DMS53 treated with DMSO at 0.1 percent for 48 hours (cell line): Measurements from ENCODE around the gene GRIP1.
A peak's percentile ranks its signal among the peaks of the same experiment; 100 is the strongest.

ENCODE experiments used
- DNase-seq: peaks from one replicate; lab custom pipeline; 2025; ENCODE audit not compliant: unreplicated experiment; lab: John Stamatoyannopoulos, UW

GRIP1 gene

DNA sequence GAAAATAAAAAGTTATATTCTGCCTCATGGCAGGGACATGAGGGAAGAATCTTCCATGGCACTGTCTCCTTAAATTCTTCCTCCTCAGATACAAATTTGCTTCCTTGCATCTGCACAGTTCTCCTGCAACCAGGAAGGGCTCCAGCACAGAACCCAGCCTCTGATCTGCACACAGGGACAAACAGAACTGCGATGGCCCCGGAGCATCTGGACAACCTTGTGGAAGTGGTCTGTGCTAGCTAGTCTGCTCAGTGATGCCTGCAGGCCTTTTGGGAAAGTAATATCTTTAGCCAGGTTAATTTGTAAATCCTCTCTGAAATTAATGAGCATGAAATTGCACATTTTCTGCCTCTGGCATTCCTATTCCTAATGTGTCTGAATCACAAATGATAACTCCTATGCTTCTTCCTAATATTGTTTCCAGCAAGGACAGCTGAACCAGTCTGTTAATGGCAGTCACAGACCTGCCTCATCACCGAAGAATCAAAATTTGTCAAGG is 74.8 kb downstream of the GRIP1 start:
- DNase-seq: no peak

DNA sequence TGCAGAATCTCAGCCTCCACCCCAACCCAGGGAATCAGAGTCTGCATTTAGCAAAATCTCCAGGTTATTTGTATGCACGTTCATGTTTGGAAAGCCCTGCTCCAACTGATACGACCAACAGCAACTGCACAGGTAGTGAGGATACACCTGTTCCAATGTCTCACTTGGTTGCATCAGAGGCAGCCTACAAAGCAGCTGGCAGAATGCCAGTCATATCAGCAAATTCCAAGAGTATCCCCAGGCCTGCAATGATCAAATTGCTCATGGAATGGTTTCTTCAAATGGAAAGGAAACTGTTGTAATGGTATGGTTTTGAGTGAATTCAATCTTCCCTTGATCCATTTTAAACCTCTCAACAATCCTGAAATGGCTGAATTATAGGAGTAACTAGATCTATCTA is 75.4 kb downstream of the GRIP1 start:
- DNase-seq: peak; percentile 64

DNA sequence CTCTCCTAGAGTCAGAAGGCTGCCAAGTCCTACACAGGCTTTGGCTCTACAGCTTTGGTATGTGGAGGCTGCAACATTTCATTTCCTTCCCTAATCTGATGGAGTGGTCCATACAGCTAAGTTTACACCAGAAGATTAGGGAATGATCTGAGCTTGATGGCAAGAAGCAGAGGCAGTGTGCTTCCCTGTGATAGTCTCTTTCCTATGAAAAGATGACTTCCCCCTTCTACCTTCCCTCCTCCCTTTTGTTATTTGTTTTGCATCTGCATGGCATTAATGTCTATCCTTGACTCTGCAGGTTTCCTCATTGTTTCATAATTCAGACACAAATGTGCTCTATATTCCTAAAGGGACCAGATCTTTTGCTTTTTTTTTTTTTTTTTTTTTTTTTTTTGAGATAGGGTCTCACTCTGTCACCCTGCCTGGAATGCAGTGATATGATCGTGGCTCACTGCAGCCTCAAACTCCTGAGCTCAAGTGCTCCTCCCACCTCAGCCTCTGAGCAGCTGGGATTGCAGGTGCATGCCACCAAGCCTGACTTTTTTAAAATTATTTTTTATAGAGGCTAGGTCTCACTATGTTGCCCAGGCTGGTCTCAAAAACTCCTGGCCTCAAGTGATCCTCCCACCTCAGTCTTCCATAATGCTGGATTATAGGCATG is 76.3 kb downstream of the GRIP1 start:
- no peak for DNase-seq

DNA sequence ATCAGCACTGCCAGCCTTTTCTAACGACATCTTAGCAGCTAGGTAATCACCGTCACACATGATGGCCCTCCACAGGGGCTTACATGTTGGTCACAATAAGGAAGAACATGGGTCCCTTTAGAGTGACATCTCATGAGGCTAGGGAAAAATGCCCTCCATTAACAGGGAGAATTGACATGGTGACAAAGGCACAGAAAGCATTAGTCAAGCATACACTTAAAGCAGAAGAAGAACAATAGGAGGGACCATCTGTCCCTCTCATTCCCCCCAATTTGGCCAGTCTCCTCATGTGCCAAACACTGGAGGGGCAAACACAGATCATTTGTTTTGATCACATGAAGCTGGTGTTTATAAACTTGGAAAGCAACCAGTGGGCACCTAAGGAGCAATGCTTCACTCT is 78.0 kb downstream of the GRIP1 start:
- no peak for DNase-seq

DNA sequence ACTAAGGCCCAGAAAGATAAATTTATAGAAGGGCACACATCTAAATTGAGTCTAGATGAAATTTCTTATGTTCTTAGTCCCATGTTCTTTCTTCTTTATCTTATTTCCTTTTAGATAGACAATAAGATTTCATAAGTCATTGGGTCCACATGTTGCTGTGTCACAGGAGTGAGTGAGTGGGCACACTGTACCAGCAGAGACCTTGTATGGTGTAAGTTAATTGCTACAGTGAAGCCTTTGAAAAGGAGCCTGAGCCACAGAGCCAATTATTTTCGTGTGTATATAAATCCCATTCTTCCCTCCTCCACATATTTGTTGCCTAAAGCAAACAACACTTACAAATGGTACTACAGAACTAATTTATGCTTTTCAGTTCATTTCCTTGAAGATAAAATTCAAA is 79.1 kb downstream of the GRIP1 start:
- no peak for DNase-seq

DNA sequence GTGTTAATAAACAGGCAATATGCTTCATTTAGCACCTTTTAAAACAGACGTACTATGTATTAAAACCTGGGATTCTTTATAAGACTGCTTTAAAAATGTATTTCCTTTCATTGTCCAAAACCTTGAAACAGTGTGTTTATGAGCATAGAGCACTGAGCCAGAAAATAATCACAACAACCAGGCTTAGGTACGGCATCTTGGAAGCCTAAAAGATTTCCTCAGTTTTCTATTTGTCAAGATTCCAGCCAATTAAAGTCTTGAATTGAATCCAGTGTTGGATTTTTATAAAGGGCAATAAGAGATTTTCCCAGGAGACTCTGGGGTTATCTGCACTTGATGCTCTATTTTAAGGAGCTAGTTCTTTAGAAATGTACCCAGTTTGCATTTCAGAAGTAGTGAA is 80.3 kb downstream of the GRIP1 start:
- no peak for DNase-seq

GRCh38 chr12:66598079-66598478 is 80.8 kb downstream of the GRIP1 start:
- DNase-seq: no peak

DNA sequence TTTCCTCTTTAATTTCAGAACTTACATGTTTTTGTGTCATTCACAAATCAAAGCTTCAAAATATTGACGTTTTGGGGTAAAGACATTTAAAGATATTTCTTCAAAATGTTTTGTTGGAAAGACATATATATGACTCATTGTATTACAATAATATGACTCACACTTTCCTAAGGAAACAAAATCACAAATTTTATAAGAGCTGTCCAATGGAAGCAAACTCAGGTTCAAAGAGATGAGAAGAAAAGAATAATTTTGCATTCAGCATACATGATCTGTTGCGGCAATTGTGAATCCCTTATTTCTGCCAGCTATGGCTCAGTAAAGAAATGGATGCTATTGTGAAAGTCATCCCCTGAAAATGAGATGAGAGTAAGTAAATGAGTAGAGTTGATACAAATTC is 82.7 kb downstream of the GRIP1 start:
- no peak for DNase-seq

GRCh38 chr12:66594688-66595087 is 84.2 kb downstream of the GRIP1 start:
- no peak for DNase-seq

GRCh38 chr12:66590275-66590985 is 88.4 kb downstream of the GRIP1 start:
- no peak for DNase-seq

DNA sequence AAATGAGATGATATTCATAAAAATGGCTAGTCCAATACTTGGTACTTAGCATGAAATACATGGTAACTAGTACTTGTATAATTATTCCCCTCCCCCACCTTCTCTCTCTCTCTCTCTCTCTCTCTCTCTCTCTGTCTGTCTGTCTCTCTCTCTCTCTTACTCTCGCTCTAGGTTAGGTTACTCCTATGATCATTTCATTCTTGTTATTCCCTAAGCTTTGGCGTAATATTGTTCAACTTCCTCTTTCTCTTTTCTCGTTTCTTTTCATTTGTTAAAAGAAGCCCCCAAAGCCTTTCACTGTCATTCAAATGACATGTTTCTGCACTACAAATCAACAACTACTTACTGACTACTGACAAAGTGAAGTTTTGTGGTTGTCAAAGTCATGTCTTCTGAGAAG is 89.8 kb downstream of the GRIP1 start:
- DNase-seq: no peak

DNA sequence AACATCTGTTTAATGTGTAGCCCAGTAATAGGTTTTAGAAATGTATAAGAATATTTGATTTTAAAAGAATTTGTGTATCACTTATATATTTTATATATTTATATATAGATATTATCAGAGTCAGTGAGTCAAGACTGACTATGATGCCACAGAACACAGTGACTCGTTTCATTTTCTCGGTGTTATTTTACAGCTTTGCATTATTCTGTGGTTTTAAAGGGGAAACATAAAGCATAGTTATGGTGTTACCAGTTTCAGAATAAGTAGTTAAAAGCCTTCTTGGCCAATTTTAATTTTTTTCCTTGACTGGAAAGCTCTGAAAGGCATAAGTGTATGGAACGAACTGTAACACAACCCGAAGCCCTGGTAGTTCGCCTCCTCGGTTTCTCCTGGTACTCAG is 91.0 kb downstream of the GRIP1 start:
- DNase-seq: no peak

DNA sequence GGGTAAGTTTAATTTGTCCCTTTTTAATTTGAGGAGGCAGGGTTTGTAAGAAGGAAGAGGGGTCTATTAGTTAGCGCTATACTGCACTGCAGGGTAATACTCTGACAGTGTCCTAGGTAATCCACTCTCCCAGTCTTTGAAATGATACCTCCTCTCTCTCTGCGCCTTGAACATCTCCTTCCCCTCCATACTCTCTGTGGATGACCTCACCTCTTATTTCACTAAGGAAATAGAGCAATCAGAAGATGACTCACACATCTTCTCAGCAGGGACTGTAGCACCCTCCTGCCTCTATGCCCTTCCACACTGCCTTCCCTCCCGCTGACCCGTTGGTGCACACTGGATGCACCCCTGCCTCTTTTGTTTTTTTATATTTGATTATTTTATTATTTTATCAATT is 94.2 kb downstream of the GRIP1 start:
- peak; percentile 17 for DNase-seq

DNA sequence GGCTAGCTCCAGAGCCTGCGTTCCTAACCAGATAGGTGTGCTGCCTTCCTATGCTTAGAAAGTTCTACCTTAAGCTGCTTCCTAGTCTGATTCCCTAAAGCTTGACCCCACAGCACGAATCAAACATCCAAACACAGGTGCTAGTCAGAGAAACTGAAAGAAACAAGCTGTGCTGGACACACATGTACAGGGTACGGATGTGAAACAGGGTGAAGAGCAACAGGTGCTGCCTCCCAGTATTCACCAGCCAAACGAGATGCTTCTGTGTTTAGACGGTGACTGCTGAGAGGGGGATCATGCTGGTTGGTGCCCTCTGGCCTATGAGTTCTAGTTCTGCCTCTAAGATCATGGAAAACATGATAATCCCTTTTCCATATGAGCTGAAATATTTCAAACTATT is 105.3 kb downstream of the GRIP1 start:
- DNase-seq: no peak

DNA sequence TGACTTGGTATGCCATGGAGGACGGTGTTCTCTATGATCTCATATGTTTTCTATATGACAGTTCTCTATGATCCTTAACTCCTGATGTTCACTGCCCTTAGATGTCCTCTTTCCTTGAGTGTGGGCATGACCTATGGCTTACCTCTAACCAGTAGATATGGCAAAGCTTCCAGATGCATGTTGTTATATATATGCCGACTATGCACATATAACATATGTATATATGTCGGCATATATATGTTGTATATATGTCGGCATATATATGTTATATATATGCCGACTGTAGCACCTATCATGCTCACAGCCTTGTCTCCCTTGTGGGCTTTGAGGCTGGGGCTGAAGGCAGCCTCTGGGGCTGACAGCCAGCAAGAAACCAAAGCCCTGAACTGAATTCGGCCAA is 106.0 kb downstream of the GRIP1 start:
- no peak for DNase-seq

GRCh38 chr12:66571361-66571915 is 107.4 kb downstream of the GRIP1 start:
- DNase-seq: no peak

GRCh38 chr12:66563220-66563619 is 115.7 kb downstream of the GRIP1 start:
- DNase-seq: no peak

DNA sequence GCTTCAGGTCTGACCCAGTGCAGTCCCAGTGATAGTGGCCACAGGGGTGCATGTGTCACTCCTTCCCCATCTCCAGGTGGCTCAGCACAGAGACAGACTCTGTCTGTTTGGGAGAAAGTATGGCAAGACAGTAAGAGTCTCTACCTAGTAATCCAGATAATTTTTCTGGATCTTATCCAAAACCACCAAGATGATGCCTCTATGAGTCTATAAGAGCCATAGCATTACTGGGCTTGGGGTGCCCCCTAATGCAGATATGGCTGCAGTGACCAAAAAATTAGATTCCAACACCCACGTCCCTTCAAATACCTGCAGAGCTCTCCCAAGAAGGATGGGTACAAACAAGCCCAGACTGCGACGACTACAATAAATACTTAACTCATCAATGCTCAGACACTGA is 123.8 kb downstream of the GRIP1 start:
- no peak for DNase-seq

DNA sequence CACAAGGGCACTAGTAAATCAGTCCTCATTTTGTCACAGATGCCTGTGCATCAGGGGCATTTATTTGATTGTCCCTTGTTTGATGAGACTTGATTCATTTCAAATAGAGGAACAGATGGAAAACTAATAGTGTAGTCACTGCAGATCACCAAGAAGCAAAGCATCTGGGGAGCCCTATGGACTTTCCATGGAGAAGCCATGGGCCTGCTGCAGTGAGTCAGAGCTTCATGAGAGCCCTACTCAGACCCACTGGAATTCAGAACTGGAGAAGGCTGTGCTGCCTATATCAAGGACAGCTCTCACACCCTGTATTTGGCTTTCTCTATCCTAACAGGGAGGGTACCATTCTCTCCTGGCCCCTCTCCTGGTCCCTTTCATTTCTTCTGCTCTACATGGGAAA is 126.2 kb downstream of the GRIP1 start:
- DNase-seq: no peak

- no peak for DNase-seq
Measured at GRCh38 chr12:66550626-66551025, 128.2 kb downstream of the GRIP1 start.

GRCh38 chr12:66549050-66549389 is 129.9 kb downstream of the GRIP1 start:
- no peak for DNase-seq

- no peak for DNase-seq
Measured at GRCh38 chr12:66548338-66549049, 130.4 kb downstream of the GRIP1 start.
